HG03039 (cell line): ENCODE data around the gene SDK1.

Experiments
- ATAC-seq: cut with Tn5 transposase; IDR thresholded peaks from one replicate; pipeline ENCODE4 v1.9.1; 2021; ENCODE audit warnings: mild to moderate bottlenecking, moderate library complexity; ENCODE audit not compliant: unreplicated experiment

The SDK1 gene

GRCh38 chr7:4025694-4026615 lies 724.9 kb downstream of the SDK1 start:
- ATAC-seq: no peak

GRCh38 chr7:4026941-4027486 lies 726.0 kb downstream of the SDK1 start:
- no peak for ATAC-seq

GRCh38 chr7:4028221-4028620 lies 727.2 kb downstream of the SDK1 start:
- ATAC-seq: no peak

- ATAC-seq: no peak
Observed at GRCh38 chr7:4029941-4030340, 728.9 kb downstream of the SDK1 start.

DNA sequence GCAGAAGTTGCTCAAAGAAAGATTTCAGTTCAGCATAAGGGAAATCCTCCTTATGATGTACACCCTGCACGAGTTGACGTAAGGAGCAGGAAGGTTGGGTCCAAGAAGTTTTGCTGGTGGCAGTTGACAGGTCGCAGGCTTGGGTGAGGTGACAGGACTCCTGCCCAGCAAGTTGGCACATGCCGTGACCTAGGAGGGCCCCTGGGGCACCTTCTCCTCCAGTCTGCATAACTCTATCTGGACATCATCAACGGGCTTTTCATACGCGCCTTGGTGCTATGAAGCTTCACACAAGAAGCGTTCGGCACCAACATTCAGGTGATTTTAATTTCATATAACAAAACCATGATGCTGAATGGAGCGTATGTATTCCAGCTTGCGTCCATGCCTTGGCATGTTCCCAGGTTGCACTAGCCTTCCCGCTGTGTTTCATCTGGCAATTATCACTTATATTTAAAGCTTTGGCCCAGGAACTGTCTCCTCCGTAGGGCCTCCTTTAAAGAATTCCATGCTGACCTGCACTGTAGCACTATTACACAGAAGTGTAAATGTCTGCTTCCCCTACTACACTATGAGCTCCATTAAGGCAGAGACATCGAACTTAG lies 729.4 kb downstream of the SDK1 start:
- ATAC-seq: no peak

- ATAC-seq: no peak
Observed at GRCh38 chr7:4033996-4034395, 732.9 kb downstream of the SDK1 start.

- no peak for ATAC-seq
Observed at GRCh38 chr7:4037308-4037707, 736.3 kb downstream of the SDK1 start.

DNA sequence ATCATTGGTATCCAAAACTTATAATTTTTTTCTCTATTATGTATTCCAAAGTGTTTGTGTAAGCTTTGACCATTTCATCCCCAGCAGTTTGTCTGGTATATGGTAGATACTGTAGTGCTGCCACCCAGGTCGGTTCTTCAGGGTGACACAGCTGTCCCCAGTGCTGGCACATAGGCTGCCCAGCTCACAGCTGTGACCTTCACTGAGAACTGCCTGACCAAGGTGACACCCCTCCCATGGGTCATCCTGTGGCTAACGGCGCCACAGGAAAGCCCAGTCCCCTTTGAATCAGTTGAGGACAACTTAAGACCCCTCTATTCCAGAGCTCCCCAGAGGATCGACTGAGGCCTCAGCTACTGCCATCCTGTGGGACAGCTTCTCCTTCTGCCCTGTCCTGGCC lies 736.8 kb downstream of the SDK1 start:
- ATAC-seq: no peak

DNA sequence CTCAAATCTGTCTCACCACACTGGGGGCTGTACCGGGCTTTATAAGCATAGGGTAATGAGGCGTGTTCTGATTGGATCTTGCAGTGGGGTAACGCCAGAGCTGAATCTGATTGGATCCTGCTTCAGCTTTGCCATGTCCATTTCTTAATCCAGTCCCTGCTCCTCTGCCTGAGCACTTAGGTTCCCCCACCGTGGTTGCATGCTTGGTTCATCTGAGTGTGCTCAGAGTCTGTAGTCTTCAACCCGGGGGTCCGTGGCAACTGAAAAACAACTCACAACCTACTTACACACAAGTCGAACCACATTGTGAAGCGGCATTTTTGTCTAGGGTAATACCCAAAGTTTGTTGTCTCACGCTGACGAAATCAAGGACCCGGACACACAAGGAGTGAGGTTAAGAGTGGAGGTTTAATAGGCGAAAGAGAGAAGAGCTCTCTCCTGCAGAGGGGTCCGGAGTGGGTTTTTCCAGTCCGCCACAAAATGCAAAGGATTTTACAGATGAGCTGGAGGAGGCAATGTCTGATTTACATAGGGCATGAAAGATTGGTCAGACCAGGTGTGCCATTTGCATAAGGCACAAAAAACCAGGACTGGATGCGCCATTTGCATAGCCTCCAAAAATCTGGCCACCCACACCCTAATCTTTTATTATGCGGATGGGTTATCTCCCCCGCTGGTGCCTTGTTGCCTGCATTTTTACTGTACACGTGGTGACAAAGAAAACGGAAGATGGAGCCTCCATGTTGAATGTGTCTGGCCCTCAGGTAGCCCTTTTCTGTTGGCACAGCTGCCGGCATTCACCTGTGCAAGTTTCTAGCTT lies 739.3 kb downstream of the SDK1 start:
- ATAC-seq: no peak

- ATAC-seq: no peak
Observed at GRCh38 chr7:4042402-4043045, 741.5 kb downstream of the SDK1 start.

GRCh38 chr7:4043988-4044387 lies 742.9 kb downstream of the SDK1 start:
- no peak for ATAC-seq

DNA sequence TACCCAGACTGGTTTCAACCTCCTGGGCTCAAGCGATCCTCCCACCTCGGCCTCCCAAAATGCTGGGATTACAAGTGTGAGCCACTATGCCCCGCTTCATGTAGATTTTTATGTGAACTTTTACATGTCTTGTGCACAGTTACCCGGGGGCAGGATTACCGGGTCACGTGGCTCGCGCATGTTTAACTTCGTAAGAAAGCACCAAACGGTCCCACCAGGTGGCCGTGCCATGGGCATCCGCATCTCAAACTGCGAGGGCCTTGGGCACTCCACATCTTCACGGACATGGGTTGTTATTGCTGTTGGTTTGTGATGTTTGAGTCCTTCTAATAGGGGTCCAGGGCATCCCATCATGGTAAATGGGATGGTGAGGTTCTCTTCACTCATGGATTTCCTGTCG lies 744.4 kb downstream of the SDK1 start:
- ATAC-seq: no peak

GRCh38 chr7:4045975-4046374 lies 744.9 kb downstream of the SDK1 start:
- ATAC-seq: no peak

GRCh38 chr7:4048336-4048735 lies 747.3 kb downstream of the SDK1 start:
- ATAC-seq: no peak

DNA sequence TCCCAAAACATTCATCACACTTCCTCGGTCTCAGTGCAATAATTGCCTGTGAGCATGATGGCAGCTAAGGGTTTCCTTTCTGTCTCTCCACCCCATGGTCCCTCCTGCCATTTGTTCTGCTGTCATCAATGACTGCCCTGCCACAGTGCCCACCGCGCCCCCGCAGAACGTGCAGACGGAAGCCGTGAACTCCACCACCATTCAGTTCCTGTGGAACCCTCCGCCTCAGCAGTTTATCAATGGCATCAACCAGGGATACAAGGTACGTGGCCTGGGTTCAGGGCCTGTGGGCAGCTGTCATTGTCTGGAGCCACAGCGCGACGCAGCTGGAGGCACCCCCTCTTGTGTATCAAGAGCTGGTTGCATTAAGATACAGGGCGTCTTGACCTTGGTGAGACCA lies 748.1 kb downstream of the SDK1 start:
- no peak for ATAC-seq

GRCh38 chr7:4050126-4050660 lies 749.1 kb downstream of the SDK1 start:
- ATAC-seq: no peak

DNA sequence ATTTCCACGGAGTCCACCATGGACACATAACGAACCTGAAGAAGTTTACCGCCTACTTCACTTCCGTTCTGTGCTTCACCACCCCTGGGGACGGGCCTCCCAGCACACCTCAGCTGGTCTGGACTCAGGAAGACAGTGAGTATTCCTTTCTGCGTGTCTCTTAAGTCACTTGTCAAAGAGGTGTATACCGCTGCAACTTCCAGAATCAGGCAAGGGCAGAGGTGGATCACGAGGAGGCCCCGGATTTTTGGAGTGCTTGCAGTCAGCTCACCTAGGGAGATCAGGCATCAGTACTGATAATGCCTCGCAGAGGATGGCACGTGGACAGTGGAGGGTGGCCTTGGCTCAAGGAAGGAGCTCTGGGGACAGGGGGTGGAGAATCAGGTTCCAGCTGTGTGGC lies 750.6 kb downstream of the SDK1 start:
- no peak for ATAC-seq

DNA sequence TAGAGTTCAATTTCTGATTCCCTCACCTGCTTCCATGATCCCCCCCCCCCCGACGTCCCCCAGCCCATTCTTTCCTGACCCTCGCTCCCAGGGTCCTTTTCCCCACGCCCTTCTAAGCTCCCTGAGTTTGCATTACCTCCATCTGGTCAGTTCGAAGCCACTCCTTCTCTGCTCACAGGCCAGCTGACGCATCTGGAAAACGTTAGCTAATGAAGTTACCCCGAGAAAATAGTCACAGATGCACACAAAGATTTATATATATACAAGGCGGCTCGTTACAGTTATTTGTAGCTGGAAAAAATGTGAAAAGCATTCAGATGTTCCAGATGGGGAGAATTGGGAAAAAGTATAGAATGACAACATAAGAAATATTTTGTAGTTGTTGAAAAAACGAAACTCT lies 751.1 kb downstream of the SDK1 start:
- ATAC-seq: no peak

- ATAC-seq: no peak
Observed at GRCh38 chr7:4054158-4054557, 753.1 kb downstream of the SDK1 start.

DNA sequence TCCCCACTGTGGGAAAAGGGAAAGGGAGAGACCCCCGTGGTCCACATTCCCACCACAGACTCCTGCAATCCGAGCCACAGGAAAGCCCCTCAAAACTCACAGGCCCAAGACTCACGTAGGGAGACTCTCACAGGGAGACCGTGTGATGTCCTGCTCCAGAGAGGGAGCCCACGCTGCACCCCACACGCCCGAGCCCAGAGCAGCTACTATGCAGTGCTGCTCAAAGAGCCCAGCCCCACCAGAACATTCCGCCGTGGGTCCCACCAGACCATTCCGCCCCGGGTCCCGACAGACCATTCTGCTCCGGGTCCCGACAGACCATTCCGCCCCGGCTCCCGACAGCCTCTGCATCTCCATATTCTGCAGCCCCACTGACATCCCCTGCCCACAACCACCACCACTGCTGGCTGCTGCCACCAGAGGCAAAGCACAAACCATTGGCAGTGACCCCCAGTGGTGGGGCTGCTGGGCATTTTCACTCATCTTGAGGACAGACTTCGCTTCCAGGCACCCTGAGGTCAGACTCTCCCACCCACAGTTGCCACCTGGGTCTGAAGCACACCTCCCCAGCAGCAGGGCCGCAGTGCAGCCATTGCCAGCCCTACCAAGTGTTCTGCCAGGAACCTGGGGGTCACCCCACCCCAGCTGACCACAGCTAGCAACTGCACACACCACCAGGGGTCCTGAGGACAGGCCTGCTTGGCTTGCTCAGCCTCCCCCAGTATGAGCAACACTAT lies 755.7 kb downstream of the SDK1 start:
- no peak for ATAC-seq
